ENCODE data around the gene CACNA2D3.

Gene CACNA2D3

DNA sequence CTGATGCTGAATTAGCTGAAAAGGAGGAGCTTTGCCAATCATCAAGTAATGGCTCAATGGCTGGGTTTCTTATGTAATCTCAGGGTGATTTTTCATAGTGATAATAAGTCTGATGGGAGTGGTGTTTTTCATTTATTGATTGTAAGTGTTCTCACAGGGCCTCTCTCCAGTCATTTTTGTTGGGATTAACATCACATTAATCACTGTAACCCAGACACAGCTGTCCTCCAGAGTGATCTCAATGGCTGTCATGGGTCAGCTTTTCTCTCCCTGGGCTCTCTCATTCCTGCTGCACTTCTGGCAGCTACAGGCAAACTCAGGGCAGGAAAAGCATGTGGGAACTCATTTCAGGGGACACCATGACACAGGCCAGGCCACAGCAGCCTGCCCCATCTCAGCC lies 642.6 kb downstream of the CACNA2D3 start:
- no peaks in the 10 kb centered on the region for H3K9me2 ChIP-seq (replicated peaks; ENCODE audit: insufficient read depth, low read length)
- no peaks in the 10 kb centered on the region for H3K4me1 ChIP-seq (ENCODE audit: low read length)
- H3K27me3 ChIP-seq (replicated peaks; ENCODE audit: insufficient read depth, low read length), result no peaks in the 10 kb centered on the region
- no peaks in the 10 kb centered on the region for H4K20me1 ChIP-seq (ENCODE audit: insufficient read depth, low read length)
- no peak overlapping the region for H3K9ac ChIP-seq (ENCODE audit: low read length)
- H3K9me3 ChIP-seq (replicated peaks; ENCODE audit: insufficient read depth, low read length), result no peaks in the 10 kb centered on the region
- no peak overlapping the region for H3K4me2 ChIP-seq (ENCODE audit: low read depth, low read length)
- H3K4me3 ChIP-seq (ENCODE audit: low read length), result no peak overlapping the region
- H3K27ac ChIP-seq (ENCODE audit: low read length), result no peak overlapping the region
- no peak overlapping the region for H2AFZ ChIP-seq (ENCODE audit: low read length)
- no peaks in the 10 kb centered on the region for H3K36me3 ChIP-seq (replicated peaks; ENCODE audit: insufficient read depth, low read length)
- H3K79me2 ChIP-seq (ENCODE audit: low read length), result no peaks in the 10 kb centered on the region
- DNase-seq, result no peak
- TF ChIP-seq, protein P1, sequence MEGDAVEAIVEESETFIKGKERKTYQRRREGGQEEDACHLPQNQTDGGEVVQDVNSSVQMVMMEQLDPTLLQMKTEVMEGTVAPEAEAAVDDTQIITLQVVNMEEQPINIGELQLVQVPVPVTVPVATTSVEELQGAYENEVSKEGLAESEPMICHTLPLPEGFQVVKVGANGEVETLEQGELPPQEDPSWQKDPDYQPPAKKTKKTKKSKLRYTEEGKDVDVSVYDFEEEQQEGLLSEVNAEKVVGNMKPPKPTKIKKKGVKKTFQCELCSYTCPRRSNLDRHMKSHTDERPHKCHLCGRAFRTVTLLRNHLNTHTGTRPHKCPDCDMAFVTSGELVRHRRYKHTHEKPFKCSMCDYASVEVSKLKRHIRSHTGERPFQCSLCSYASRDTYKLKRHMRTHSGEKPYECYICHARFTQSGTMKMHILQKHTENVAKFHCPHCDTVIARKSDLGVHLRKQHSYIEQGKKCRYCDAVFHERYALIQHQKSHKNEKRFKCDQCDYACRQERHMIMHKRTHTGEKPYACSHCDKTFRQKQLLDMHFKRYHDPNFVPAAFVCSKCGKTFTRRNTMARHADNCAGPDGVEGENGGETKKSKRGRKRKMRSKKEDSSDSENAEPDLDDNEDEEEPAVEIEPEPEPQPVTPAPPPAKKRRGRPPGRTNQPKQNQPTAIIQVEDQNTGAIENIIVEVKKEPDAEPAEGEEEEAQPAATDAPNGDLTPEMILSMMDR (IDR thresholded peaks at IDR 0.05; ENCODE audit: low read length), result no peak
- TF ChIP-seq EZH2phosphoT487 (IDR thresholded peaks at IDR 0.05; ENCODE audit: low read length) (no peak), EZH2 (optimal IDR thresholded peaks at IDR 0.05; ENCODE audit: low read depth, low read length) (no peak)
- no peaks in the 10 kb centered on the region for H3F3A ChIP-seq (ENCODE audit: insufficient read depth, low read length)

DNA sequence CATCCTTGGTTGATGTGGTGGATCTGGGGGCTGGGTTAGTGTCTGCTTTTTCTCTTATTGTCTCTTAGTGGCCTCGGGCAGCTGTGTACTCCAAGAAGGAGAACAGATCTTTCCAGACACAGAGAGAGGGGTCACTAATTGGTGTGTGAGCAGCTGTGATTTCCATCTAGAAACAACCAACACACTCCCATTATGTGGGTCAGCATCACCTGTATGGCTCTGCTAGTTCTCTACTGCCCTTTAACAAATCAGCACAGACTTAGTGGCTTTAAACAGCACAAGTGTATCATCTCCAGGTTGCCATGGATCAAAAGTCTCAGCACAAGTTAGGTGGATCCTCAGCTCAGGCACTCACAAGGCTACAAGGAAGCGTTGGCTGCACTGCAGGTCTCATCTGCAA lies 648.7 kb downstream of the CACNA2D3 start:
- no peaks in the 10 kb centered on the region for H3K9me2 ChIP-seq (replicated peaks; ENCODE audit: insufficient read depth, low read length)
- no peaks in the 10 kb centered on the region for H3K4me1 ChIP-seq (ENCODE audit: low read length)
- no peak overlapping the region for H3K9ac ChIP-seq (ENCODE audit: low read length)
- H3K36me3 ChIP-seq (replicated peaks; ENCODE audit: insufficient read depth, low read length), result no peaks in the 10 kb centered on the region
- H3K4me2 ChIP-seq (ENCODE audit: low read depth, low read length), result no peak overlapping the region
- H3K27ac ChIP-seq (ENCODE audit: low read length), result no peak overlapping the region
- no peaks in the 10 kb centered on the region for H3K27me3 ChIP-seq (replicated peaks; ENCODE audit: insufficient read depth, low read length)
- no peak overlapping the region for H2AFZ ChIP-seq (ENCODE audit: low read length)
- TF ChIP-seq, protein P1 (IDR thresholded peaks at IDR 0.05; ENCODE audit: low read length), result no peak
- TF ChIP-seq EZH2phosphoT487 (IDR thresholded peaks at IDR 0.05; ENCODE audit: low read length) (no peak), EZH2 (optimal IDR thresholded peaks at IDR 0.05; ENCODE audit: low read depth, low read length) (no peak)
- H3F3A ChIP-seq (ENCODE audit: insufficient read depth, low read length), result no peaks in the 10 kb centered on the region
- H4K20me1 ChIP-seq (ENCODE audit: insufficient read depth, low read length), result no peaks in the 10 kb centered on the region
- H3K4me3 ChIP-seq (ENCODE audit: low read length), result no peak overlapping the region
- no peaks in the 10 kb centered on the region for H3K9me3 ChIP-seq (replicated peaks; ENCODE audit: insufficient read depth, low read length)
- H3K79me2 ChIP-seq (ENCODE audit: low read length), result no peaks in the 10 kb centered on the region
- no peak for DNase-seq

DNA sequence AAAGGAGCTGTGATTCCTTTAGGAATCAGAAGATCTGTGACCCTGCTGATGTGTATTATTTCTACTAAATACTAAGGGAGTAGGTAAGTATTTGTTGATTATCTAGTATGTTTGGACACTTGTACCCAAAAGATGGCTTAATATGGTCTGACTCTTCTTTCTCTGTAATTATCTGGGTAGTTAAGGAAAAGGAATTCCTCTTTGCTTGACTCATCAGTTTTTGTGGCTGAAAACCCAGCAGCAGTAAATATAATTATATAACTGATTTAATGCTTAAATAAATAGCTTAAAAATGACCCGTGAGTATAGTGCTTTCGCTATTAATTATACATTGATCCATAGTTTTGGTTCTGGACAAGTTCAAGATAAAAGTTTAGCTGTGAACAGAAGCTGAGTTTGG lies 649.7 kb downstream of the CACNA2D3 start:
- Histone ChIP-seq H3K79me2 (ENCODE audit: low read length) (no peaks in the 10 kb centered on the region), H3K27ac (ENCODE audit: low read length) (no peak overlapping the region), H3K36me3 (replicated peaks; ENCODE audit: insufficient read depth, low read length) (no peaks in the 10 kb centered on the region), H3K9me2 (replicated peaks; ENCODE audit: insufficient read depth, low read length) (no peaks in the 10 kb centered on the region), H4K20me1 (ENCODE audit: insufficient read depth, low read length) (no peaks in the 10 kb centered on the region), H2AFZ (ENCODE audit: low read length) (no peak overlapping the region), H3F3A (ENCODE audit: insufficient read depth, low read length) (no peaks in the 10 kb centered on the region), H3K27me3 (replicated peaks; ENCODE audit: insufficient read depth, low read length) (no peaks in the 10 kb centered on the region), H3K4me1 (ENCODE audit: low read length) (no peaks in the 10 kb centered on the region), H3K4me3 (ENCODE audit: low read length) (no peak overlapping the region), H3K4me2 (ENCODE audit: low read depth, low read length) (no peak overlapping the region), H3K9me3 (replicated peaks; ENCODE audit: insufficient read depth, low read length) (no peaks in the 10 kb centered on the region), H3K9ac (ENCODE audit: low read length) (no peak overlapping the region)
- no peak for DNase-seq
- no peak for TF ChIP-seq EZH2 (optimal IDR thresholded peaks at IDR 0.05; ENCODE audit: low read depth, low read length)
- TF ChIP-seq EZH2phosphoT487 (IDR thresholded peaks at IDR 0.05; ENCODE audit: low read length), result no peak
- TF ChIP-seq, protein P1 (IDR thresholded peaks at IDR 0.05; ENCODE audit: low read length), result no peak
